ENCODE data around the gene EVX2. TPM values are rescaled to one million over a fixed set of nuclear protein-coding genes. Genes with fewer than 3 reads are reported as not detected.
A peak's percentile ranks its signal among the peaks of the same experiment; 100 is the strongest.

EVX2 gene
- total and polyA plus RNA-seq, 8 donors, result not detected

- intact Hi-C loops (cut with DNase I), result loop anchor here in 1 of 2 donors (5.0 to 10.0 kb wide), 2 partner anchors 506 to 684 kb away; no protein-coding TSS in a partner anchor
- no peak overlapping the region for H3K27ac ChIP-seq
- no peaks in the 10 kb centered on the region for H3K36me3 ChIP-seq
- ATAC-seq (no peak), DNase-seq (no peak)
- TF ChIP-seq CTCF (IDR thresholded peaks at IDR 0.05), result no peak
- H3K4me3 ChIP-seq, result no peak overlapping the region
- no peaks in the 10 kb centered on the region for H3K9me3 ChIP-seq
- H3K4me1 ChIP-seq, result peaks cover under 1 to 36% of the 10 kb centered on the region in 2 donors
- peaks cover 96 to 100% of the 10 kb centered on the region in 2 donors for H3K27me3 ChIP-seq
Measured at GRCh38 chr2:176130957-176131847, 47.4 kb upstream of the EVX2 start.

- TF ChIP-seq CTCF (IDR thresholded peaks at IDR 0.05), result no peak
- Histone ChIP-seq H3K9me3 (no peaks in the 10 kb centered on the region), H3K27ac (no peak overlapping the region), H3K36me3 (no peaks in the 10 kb centered on the region), H3K27me3 (peaks cover 96 to 100% of the 10 kb centered on the region in 2 donors), H3K4me3 (peak overlapping the region in 1 of 2 donors; percentile 18), H3K4me1 (peaks cover 0 to 36% of the 10 kb centered on the region in 2 donors)
- no peak for ATAC-seq
- DNase-seq, result peak in 1 of 4 donors; percentile 80
- intact Hi-C loops (cut with DNase I), result loop anchor here in 1 of 2 donors (5.0 to 10.0 kb wide), 2 partner anchors 507 to 684 kb away; no protein-coding TSS in a partner anchor
Measured at GRCh38 chr2:176130147-176130956, 46.6 kb upstream of the EVX2 start.

- no peak for ATAC-seq
- DNase-seq, result peak in 1 of 4 donors; percentile 49
- Histone ChIP-seq H3K4me3 (peak overlapping the region in 1 of 2 donors; percentile 9), H3K27ac (no peak overlapping the region), H3K4me1 (peaks cover 0 to 36% of the 10 kb centered on the region in 2 donors), H3K36me3 (no peaks in the 10 kb centered on the region), H3K27me3 (peaks cover 96 to 100% of the 10 kb centered on the region in 2 donors), H3K9me3 (no peaks in the 10 kb centered on the region)
- no peak for TF ChIP-seq CTCF (IDR thresholded peaks at IDR 0.05)
- intact Hi-C loops (cut with DNase I), result loop anchor here in 1 of 2 donors (5.0 to 10.0 kb wide), 4 partner anchors 423 to 1018 kb away; no protein-coding TSS in a partner anchor
Measured at GRCh38 chr2:176129813-176130146, 46.0 kb upstream of the EVX2 start.

GRCh38 chr2:176128982-176129796, 45.4 kb upstream of the EVX2 start, which contains the start of gene HOXD8:
Gene HOXD8 (plus strand): TSS chr2:176129705. CDS start chr2:176130367, 662 bp downstream.
- Histone ChIP-seq H3K36me3 (no peaks in the 10 kb centered on the region), H3K4me1 (peaks cover 0 to 36% of the 10 kb centered on the region in 2 donors), H3K4me3 (peak within 1 kb of the TSS in 1 of 2 donors; percentile 18), H3K27me3 (peaks cover 96 to 100% of the 10 kb centered on the region in 2 donors), H3K9me3 (no peaks in the 10 kb centered on the region), H3K27ac (no peak within 1 kb of the TSS)
- peak; percentile 29 for ATAC-seq
- peak in 2 of 4 donors; percentile 53 to 63 for DNase-seq
- intact Hi-C loops (cut with DNase I), result loop anchor here in 1 of 2 donors (5.0 kb wide), 2 partner anchors 423 to 1018 kb away; no protein-coding TSS in a partner anchor
- no peak for TF ChIP-seq CTCF (IDR thresholded peaks at IDR 0.05)

All from left lung (tissue), 10 donors.